DOHH2 (cell line): ENCODE measurements around the gene CBX4.

ENCODE experiments used
- EZH2phosphoT487 ChIP-seq: fragments of 200-600 bp; sonication (generic); IDR thresholded peaks from 2 replicates; pipeline ENCODE4 v1.6.1; 2017; ENCODE audit warnings: borderline replicate concordance, mild to moderate bottlenecking, antibody characterized with exemption, low read length, moderate library complexity, mixed read lengths
- TF ChIP-seq, protein P1 (sequence below): fragments of 200-600 bp; sonication (generic); IDR thresholded peaks from one replicate; pipeline ENCODE4 v1.5.1; 2014; ENCODE audit warnings: antibody characterized with exemption, mild to moderate bottlenecking, low read depth, low read length; ENCODE audit not compliant: poor library complexity, severe bottlenecking

DNA sequence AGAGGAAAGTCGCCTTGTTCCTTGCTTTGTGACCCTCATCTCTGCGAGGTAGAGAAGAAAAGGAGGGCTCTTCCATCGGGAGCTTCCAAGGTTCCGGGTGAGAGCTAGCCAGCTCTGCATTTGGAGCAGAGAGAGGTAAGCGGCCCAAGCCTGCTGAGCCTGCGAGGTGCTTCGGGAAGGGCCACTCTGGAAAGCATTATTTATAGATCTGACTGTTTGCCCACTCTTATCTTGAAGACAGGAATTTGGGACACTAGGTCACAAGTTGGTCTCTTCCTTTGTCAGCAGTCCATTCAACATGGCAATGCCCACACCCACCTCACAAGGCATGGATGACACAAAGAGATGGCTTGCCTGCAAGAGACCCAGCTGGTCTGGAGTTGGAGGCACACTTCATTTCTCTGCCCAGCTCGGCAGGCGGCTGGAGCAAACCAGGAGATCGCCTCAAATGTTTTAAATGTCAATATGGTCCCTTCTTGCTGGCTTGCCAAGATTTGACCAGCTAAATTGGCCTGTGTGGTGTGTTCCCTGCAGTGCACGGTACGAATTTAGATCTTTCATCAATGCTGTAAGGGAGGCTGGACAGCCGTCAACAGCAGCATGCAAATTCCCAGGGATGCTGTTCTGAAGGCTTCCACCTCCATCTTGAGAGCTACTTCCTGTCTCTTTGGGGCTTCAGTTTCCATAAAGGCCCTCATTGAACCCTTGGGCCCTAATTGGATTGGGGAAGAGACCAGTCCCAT lies 19.5 kb downstream of the CBX4 start:
- TF ChIP-seq, protein P1, sequence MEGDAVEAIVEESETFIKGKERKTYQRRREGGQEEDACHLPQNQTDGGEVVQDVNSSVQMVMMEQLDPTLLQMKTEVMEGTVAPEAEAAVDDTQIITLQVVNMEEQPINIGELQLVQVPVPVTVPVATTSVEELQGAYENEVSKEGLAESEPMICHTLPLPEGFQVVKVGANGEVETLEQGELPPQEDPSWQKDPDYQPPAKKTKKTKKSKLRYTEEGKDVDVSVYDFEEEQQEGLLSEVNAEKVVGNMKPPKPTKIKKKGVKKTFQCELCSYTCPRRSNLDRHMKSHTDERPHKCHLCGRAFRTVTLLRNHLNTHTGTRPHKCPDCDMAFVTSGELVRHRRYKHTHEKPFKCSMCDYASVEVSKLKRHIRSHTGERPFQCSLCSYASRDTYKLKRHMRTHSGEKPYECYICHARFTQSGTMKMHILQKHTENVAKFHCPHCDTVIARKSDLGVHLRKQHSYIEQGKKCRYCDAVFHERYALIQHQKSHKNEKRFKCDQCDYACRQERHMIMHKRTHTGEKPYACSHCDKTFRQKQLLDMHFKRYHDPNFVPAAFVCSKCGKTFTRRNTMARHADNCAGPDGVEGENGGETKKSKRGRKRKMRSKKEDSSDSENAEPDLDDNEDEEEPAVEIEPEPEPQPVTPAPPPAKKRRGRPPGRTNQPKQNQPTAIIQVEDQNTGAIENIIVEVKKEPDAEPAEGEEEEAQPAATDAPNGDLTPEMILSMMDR: no peak
- no peak for TF ChIP-seq EZH2phosphoT487
